SIG-M5 treated with dmso at 0.1 percent for 504 hours (cell line): ENCODE results near the gene SCCPDH.
A peak's percentile ranks its signal among the peaks of the same experiment; 100 is the strongest.
"Not testable (repeated sequence)": the region's sequence is repeated elsewhere in the genome, so short reads cannot be mapped to it uniquely, and the experiment has no call there.

ENCODE experiments used
- DNase-seq: peaks from one replicate; lab custom pipeline; 2025; ENCODE audit not compliant: unreplicated experiment; lab: John Stamatoyannopoulos, UW

Gene SCCPDH

DNA sequence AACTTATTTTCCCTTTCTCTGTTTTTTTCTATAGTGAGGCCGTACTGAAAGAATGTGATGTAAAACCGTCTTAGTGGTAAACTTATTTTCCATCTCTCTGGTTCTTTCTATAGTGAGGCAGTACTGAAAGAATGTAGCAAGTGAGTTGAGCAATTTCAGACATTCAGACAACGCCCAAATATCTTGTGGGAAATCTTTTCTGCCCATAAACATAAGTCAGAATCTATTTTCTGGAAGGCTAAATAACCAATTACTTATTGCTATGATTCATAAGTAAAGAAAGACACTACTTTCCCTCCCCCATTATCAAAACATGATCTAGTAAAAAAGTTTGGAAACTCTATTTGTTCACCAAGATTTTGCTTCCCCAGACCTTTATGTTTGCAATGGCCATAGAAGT lies 18.8 kb upstream of the SCCPDH start:
- DNase-seq, result peak; percentile 68

- no peak for DNase-seq
These were observed 16.0 kb upstream of the SCCPDH start for GRCh38 chr1:246708166-246708565.

DNA sequence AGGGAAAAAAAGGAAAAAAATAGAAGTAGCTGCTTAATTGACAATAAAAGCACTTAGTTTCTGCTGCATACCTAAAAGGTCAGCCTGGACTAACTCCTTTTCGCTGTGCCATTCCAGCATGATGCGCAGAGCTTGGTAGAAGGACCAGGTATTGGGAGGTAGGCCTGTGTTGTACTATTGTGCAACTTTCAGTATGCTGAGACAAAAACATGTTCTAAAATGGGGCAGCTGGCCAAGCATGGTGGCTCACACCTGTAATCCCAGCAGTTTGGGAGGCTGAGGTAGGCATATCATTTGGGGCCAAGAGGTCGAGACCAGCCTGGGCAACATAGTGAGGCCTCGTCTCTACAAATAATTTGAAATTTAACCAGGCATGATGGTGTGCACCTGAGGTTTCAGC lies 15.0 kb upstream of the SCCPDH start:
- DNase-seq, result no peak

GRCh38 chr1:246709835-246710234 lies 14.4 kb upstream of the SCCPDH start:
- DNase-seq, result no peak

DNA sequence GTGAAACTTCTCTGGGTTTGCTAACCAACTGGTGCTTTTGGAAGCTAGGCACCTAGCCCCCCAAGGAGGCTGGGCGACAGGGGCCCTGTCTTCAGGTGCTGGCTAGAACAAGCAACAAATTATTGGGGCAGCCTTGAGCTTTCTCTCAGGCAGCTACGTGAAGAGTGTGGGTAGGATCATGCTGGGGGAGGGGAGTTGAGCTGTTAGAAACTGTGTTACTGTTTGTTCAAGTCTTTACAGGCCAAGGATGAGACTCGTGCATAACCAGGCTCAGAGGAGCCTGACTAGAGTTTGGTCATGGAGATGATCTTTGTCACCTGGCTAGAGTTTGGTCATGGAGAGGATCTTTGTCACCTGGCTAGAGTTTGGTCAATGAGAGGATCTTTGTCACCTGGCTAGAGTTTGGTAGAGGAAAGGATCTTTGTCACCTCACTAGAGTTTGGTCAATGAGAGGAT lies 12.6 kb upstream of the SCCPDH start:
- DNase-seq, result no peak

DNA sequence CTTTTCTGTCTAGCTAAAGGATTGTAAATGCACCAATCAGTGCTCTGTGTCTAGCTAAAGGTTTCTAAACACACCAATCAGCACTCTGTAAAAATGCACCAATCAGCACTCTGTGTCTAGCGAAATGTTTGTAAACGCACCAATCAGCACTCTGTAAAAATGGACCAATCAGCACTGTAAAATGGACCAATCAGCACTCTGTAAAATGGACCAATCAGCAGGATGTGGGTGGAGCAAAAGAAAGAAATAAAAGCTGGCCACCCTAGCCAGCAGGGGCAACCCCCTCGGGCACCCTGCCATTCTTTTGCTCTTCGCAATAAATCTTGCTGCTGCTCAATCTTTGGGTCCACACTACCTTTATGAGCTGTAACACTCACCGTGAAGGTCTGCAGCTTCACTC lies 11.8 kb upstream of the SCCPDH start:
- DNase-seq, result not testable (repeated sequence)

GRCh38 chr1:246719361-246719760 lies 4.8 kb upstream of the SCCPDH start:
- not testable (repeated sequence) for DNase-seq

GRCh38 chr1:246720814-246721213 lies 3.4 kb upstream of the SCCPDH start:
- DNase-seq, result not testable (repeated sequence)

DNA sequence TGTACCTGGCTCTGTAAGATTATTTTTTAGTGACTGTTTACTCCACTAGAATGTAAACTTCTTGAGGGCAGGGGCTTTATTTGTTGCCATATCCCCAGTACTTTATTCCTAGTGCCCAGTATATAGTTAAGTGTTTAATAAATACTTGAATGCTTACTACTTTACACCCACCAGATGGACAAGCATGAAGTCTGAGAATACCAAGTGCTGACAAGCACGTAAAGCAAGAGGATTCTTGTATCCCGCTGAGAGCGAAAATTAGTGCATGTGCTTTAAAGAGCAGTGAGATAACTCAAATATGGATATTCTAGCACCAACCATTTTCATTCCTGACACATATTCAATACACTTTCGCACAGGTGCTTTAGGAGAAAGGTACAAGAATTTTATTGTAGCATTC lies 1.5 kb upstream of the SCCPDH start:
- no peak for DNase-seq

GRCh38 chr1:246724731-246725095 lies 504 bp downstream of the SCCPDH start:
- DNase-seq, result peak; percentile 59

GRCh38 chr1:246725191-246725590 lies 982 bp downstream of the SCCPDH start:
- no peak for DNase-seq

DNA sequence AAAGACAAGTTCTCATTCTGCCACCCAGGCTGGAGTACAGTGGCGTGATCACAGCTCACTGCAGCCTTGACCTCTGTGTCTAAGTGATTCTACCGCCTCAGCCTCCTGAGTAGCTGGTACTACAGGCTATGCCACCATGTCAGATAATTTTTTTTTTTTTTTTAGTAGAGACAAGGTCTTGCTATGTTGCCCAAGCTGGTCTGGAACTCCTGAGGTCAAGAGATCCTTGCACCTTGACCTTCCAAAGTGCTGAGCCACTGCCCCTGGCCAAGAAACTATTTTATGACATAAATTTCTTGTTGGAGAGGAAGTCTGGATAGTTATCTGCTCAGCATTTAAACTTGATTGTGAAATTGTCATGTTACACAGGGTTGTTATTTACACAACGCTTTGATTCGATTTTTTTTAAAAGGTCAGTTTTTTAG lies 2.1 kb downstream of the SCCPDH start:
- peak; percentile 37 for DNase-seq

DNA sequence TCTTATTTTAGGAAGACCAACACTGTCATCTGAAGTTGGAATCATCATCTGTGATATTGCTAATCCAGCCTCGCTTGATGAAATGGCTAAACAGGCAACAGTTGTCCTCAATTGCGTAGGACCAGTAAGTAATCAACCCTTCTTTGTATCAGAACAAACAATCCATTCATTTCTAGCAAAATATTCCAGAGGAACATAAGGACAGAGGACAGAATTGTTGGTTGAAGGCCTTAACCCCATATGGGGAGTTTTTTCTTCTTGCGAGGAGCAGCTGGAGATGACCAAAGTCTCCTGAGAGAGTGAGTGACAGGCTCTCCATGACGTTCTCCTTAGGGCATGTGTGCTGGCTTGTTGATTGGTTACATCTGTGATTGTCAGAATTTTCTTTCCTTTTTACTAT lies 2.7 kb downstream of the SCCPDH start:
- no peak for DNase-seq

GRCh38 chr1:246727594-246727993 lies 3.4 kb downstream of the SCCPDH start:
- no peak for DNase-seq

DNA sequence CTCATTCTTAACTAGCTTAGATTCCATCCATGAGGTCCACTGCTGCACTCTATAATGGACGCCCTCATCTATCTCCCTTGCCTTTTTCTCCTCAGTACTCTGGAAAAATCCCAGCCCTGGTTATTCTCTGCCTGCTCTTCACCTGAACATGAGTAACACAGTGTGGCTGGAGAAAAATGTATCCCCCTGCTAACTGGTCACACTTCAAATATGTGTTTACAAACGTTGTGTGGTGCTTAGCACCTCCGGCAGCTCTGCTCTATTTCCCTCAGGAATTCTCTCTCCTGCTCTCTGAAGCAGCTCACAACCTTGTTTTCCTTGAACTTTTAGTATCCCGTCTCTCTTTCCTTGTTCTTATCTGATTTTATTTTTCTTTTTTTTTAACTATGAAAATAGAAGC lies 4.1 kb downstream of the SCCPDH start:
- DNase-seq, result no peak

GRCh38 chr1:246729040-246729439 lies 4.8 kb downstream of the SCCPDH start:
- DNase-seq, result not testable (repeated sequence)

GRCh38 chr1:246730839-246731238 lies 6.6 kb downstream of the SCCPDH start:
- peak; percentile 50 for DNase-seq

DNA sequence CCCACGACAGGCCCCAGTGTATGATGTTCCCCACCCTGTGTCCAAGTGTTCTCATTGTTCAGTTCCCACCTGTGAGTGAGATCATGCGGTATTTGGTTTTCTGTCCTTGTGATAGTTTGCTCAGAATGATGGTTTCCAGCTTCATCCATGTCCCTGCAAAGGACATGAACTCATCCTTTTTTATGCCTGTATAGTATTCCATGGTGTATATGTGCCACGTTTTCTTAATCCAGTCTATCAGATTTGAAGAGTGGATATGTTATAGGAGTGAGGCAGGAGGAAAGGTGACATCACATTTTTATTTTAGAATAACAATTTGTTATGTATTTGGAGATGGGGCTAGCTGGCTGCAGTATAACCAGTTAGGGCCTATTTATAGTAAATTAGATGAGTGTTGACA lies 7.7 kb downstream of the SCCPDH start:
- not testable (repeated sequence) for DNase-seq

GRCh38 chr1:246733704-246734103 lies 9.5 kb downstream of the SCCPDH start:
- no peak for DNase-seq

DNA sequence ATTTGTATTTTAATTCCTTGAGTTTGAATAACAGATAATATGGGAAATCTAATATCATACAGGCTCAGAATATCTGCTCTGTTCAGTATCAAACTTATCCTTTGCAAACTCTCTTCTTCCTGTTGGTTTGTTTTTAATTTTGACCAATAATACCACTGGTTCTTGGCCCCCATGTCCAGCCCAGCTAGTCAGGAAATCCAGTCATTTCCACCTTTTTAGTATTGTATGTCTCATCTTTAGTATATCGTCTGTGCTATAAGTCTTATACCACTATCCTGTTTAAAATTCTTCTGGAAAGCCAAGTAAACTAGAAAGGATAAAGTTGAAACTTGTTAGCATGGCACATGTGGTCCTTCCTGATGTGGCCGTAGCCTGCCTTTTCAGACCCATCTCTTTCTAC lies 10.7 kb downstream of the SCCPDH start:
- no peak for DNase-seq

GRCh38 chr1:246735735-246736134 lies 11.5 kb downstream of the SCCPDH start:
- DNase-seq, result no peak

GRCh38 chr1:246742396-246742795 lies 18.2 kb downstream of the SCCPDH start:
- DNase-seq, result no peak

- DNase-seq, result not testable (repeated sequence)
These were observed 21.9 kb downstream of the SCCPDH start for GRCh38 chr1:246746155-246746554.

- no peak for DNase-seq
These were observed 23.8 kb downstream of the SCCPDH start for GRCh38 chr1:246748006-246748405.
